NCI-H146 treated with DMSO at 0.1 percent for 48 hours (cell line): ENCODE data around the gene PCYT1A.
"Not testable (repeated sequence)": the region's sequence is repeated elsewhere in the genome, so short reads cannot be mapped to it uniquely, and the experiment has no call there.

ENCODE experiments used
- DNase-seq: peaks from one replicate; lab custom pipeline; 2025; ENCODE audit not compliant: unreplicated experiment; lab: John Stamatoyannopoulos, UW

PCYT1A gene

GRCh38 chr3:196216681-196217211 lies 70.8 kb downstream of the PCYT1A start:
- DNase-seq: no peak

GRCh38 chr3:196216089-196216564 lies 71.4 kb downstream of the PCYT1A start, which contains the start of gene SLC51A:
Gene SLC51A (plus strand): TSS chr3:196216534. CDS start chr3:196216713, 179 bp downstream.
- no peak for DNase-seq

GRCh38 chr3:196215493-196216020 lies 72.0 kb downstream of the PCYT1A start:
- DNase-seq: no peak

GRCh38 chr3:196214783-196215441 lies 72.6 kb downstream of the PCYT1A start:
- DNase-seq: no peak

- no peak for DNase-seq
These were observed 76.6 kb downstream of the PCYT1A start, which contains the start of gene ZDHHC19 for GRCh38 chr3:196210673-196211556. Gene ZDHHC19 (minus strand): TSS chr3:196211400. CDS start chr3:196211315, 85 bp downstream.

GRCh38 chr3:196209944-196210672 lies 77.4 kb downstream of the PCYT1A start:
- DNase-seq: not testable (repeated sequence)

- no peak for DNase-seq
These were observed 78.4 kb downstream of the PCYT1A start for GRCh38 chr3:196208942-196209695.

GRCh38 chr3:196207833-196208607 lies 79.5 kb downstream of the PCYT1A start:
- DNase-seq: peak; percentile 73

- DNase-seq: peak; percentile 7
These were observed 80.2 kb downstream of the PCYT1A start for GRCh38 chr3:196207159-196207832.

GRCh38 chr3:196205442-196206205 lies 81.9 kb downstream of the PCYT1A start:
- not testable (repeated sequence) for DNase-seq

- DNase-seq: no peak
These were observed 83.7 kb downstream of the PCYT1A start for GRCh38 chr3:196203846-196204245.

- DNase-seq: no peak
These were observed 85.0 kb downstream of the PCYT1A start for GRCh38 chr3:196202516-196202970.

- DNase-seq: no peak
These were observed 88.5 kb downstream of the PCYT1A start for GRCh38 chr3:196198771-196199753.

GRCh38 chr3:196198081-196198675 lies 89.3 kb downstream of the PCYT1A start:
- no peak for DNase-seq

- no peak for DNase-seq
These were observed 90.0 kb downstream of the PCYT1A start for GRCh38 chr3:196197524-196197923.

- no peak for DNase-seq
These were observed 91.8 kb downstream of the PCYT1A start for GRCh38 chr3:196195664-196196265.
